Heart left ventricle (tissue), 16 donors: ENCODE measurements around the gene ADRM1. TPM values are rescaled to one million over a fixed set of nuclear protein-coding genes. Genes with fewer than 3 reads are reported as not detected.

ENCODE experiments used
- ATAC-seq, 4 donors: fragments of 200-7000 bp; cut with Tn5 transposase; one replicate each; pipeline ENCODE4 v1.9.1; 2020 to 2022; ENCODE audit warnings: moderate library complexity in 4 of 4, mild to moderate bottlenecking in 3 of 4, moderate number of reproducible peaks in 1 of 4
- DNase-seq, 5 donors: peaks; one replicate each; pipeline ENCODE4 v3.0.0-alpha.2; 2020
- H3K27ac ChIP-seq, 12 donors: fragments of 200-600 bp; sonication (generic) in 4 of 12; one replicate each; pipeline versions ENCODE4 v1.5.0 to v1.8.0; 2016 to 2022; ENCODE audit warnings: mild to moderate bottlenecking in 2 of 12
- H3K27me3 ChIP-seq, 9 donors: fragments of 200-600 bp; sonication (generic) in 2 of 9; one replicate each; pipeline versions ENCODE4 v1.5.1 to v1.8.0; 2016 to 2022; ENCODE audit warnings: mild to moderate bottlenecking in 3 of 9
- H3K36me3 ChIP-seq, 9 donors: fragments of 200-600 bp; sonication (generic) in 2 of 9; one replicate each; pipeline versions ENCODE4 v1.5.0 to v1.8.0; 2018 to 2022; ENCODE audit warnings: mild to moderate bottlenecking in 2 of 9
- H3K4me1 ChIP-seq, 12 donors: fragments of 200-600 bp; sonication (generic) in 4 of 12; one replicate each; pipeline versions ENCODE4 v1.5.0 to v1.8.0; 2016 to 2022; ENCODE audit warnings: mild to moderate bottlenecking in 3 of 12
- H3K4me3 ChIP-seq, 12 donors: fragments of 200-600 bp; sonication (generic) in 4 of 12; one replicate each; pipeline versions ENCODE4 v1.5.0 to v1.8.0; 2017 to 2022; ENCODE audit warnings: mild to moderate bottlenecking in 9 of 12, moderate library complexity in 4 of 12
- H3K9me3 ChIP-seq, 12 donors: fragments of 200-600 bp; sonication (generic) in 4 of 12; one replicate each; pipeline versions ENCODE4 v1.5.0 to v1.8.0; 2016 to 2022; ENCODE audit warnings: mild to moderate bottlenecking in 1 of 12
- POLR2A ChIP-seq, 2 donors: fragments of 450-650 bp; IDR thresholded peaks; one replicate each; pipeline ENCODE4 v1.6.1; 2017; ENCODE audit warnings: antibody characterized with exemption in 2 of 2, mild to moderate bottlenecking in 2 of 2, moderate library complexity in 2 of 2
- WGBS, 4 donors: extraction: QIAGEN DNeasy Blood & Tissue Kit in 2 of 4; methylation state at CpG; one replicate each; pipeline versions ENCODE4 v1.1.5 to v1.1.7; 2013 to 2018; 5-methylcytosine and 5-hydroxymethylcytosine counted together
- intact Hi-C, 10 donors: fragments of 100-400 bp; cut with DNase I; formaldehyde crosslinking; loops; one replicate each; pipeline versions ENCODE4 v1.11.1 to v1.14.2; 2022
- polyA plus RNA-seq, 2 donors: library from polyadenylated mRNA; stranded (reverse); fragments of 200-250 nt; gene quantifications; one replicate each; pipeline ENCODE4 v1.2.3, GENCODE V29; 2013
- total RNA-seq, 9 donors: library from RNA; depleted of rRNA in 2 of 9; stranded (reverse); fragments of >200 nt in 2 of 9; fragmentation: NEBNext Ultra II Directional in 3 of 9; extraction: Animal tissue kit (Norgen Biotek cat#: 25700) in 3 of 9; gene quantifications; one replicate each; pipeline versions ENCODE4 v1.1.0 to v1.2.4, GENCODE V29; 2016 to 2023
- TF ChIP-seq, protein P1 (sequence below), 12 donors: fragments of 200-600 bp; sonication (generic) in 4 of 12; IDR thresholded peaks; one replicate each; pipeline versions ENCODE4 v1.5.0 to v1.8.0; 2018 to 2022; ENCODE audit warnings: antibody characterized with exemption in 12 of 12, mild to moderate bottlenecking in 5 of 12
- donor health status: ischemic (EF 13 %, LVEDD 7.1; RV severe dilation, severe dysfunction).
- donor health status: healthy with polysubstance abuse.
- donor health status: DM: no; HTN: yes; CAD: no.
- donor health status: DM: no; HTN: no; CAD: no.
- donor health status: ischemic (EF 25% LVEDD 6.9; RV normal size, moderate dysfunction).
- donor health status: ischemic (EF 25% LVEDD 5.7; RV mildly dilated, moderate dysfunction).
- donor health status: healthy.
- donor health status: DM: yes; HTN: yes; CAD: no.
- donor health status: ischemic (EF 35%, LVEDD 5.7; RV mildly dilated, moderate dysfunction).
- donor health status: nonischemic (EF 11% LVEDD 7.7; RV severe dilation, severe dysfunction).
- donor health status: DM: yes; HTN: yes; CAD: no.
- donor health status: PGD.
- donor health status: ischemic (EF 29% LVEDD 5.4; RV normal size, mild dysfunction).
- donor health status: nonischemic (EF 23%, LVEDD 6.1; RV moderate dilation, normal function).

The ADRM1 gene
- total and polyA plus RNA-seq, 11 donors: 66.8 to 218 (median 79.9) TPM

DNA sequence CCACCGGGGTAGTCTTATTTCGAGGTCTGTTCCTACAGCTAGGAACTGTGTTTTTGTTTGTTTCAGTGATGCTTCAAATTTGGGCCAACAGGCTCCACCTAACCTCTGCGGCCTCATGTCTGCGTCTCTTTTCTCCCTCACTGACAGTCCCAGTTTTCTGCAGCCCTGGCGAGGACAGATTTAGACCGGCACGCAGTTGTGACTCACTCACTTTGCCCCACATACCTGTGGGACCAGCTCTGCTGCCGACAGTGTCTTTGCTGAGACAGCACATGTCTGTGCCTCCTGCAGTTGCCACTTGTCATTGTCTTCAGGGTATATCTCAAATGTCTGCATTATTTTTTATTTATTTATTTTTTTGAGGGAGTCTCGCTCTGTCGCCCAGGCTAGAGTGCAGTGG lies 35.3 kb upstream of the ADRM1 start:
- ATAC-seq (peak; percentile 84 to 93 (median 91)), DNase-seq (peak in 4 of 5 donors; percentile 43 to 85 (median 61))
- H3K4me3 ChIP-seq: no peak overlapping the region
- peaks cover 0 to 14% (median 2%) of the 10 kb centered on the region in 12 donors for H3K4me1 ChIP-seq
- intact Hi-C loops: no loop called here
- peak overlapping the region in 5 of 12 donors; percentile 3 to 73 (median 41) for H3K27ac ChIP-seq
- TF ChIP-seq POLR2A (IDR thresholded peaks at IDR 0.05): no peak
- TF ChIP-seq, protein P1, sequence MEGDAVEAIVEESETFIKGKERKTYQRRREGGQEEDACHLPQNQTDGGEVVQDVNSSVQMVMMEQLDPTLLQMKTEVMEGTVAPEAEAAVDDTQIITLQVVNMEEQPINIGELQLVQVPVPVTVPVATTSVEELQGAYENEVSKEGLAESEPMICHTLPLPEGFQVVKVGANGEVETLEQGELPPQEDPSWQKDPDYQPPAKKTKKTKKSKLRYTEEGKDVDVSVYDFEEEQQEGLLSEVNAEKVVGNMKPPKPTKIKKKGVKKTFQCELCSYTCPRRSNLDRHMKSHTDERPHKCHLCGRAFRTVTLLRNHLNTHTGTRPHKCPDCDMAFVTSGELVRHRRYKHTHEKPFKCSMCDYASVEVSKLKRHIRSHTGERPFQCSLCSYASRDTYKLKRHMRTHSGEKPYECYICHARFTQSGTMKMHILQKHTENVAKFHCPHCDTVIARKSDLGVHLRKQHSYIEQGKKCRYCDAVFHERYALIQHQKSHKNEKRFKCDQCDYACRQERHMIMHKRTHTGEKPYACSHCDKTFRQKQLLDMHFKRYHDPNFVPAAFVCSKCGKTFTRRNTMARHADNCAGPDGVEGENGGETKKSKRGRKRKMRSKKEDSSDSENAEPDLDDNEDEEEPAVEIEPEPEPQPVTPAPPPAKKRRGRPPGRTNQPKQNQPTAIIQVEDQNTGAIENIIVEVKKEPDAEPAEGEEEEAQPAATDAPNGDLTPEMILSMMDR (IDR thresholded peaks at IDR 0.05): no peak
- peaks cover 0 to 8% (median 0%) of the 10 kb centered on the region in 12 donors for H3K9me3 ChIP-seq
- WGBS, 4 donors: 55 to 74% (median 69%) methylated on average over 10 of the region's 10 CpGs
- H3K27me3 ChIP-seq: no peaks in the 10 kb centered on the region
- peaks cover 0 to 82% (median 60%) of the 10 kb centered on the region in 9 donors for H3K36me3 ChIP-seq

DNA sequence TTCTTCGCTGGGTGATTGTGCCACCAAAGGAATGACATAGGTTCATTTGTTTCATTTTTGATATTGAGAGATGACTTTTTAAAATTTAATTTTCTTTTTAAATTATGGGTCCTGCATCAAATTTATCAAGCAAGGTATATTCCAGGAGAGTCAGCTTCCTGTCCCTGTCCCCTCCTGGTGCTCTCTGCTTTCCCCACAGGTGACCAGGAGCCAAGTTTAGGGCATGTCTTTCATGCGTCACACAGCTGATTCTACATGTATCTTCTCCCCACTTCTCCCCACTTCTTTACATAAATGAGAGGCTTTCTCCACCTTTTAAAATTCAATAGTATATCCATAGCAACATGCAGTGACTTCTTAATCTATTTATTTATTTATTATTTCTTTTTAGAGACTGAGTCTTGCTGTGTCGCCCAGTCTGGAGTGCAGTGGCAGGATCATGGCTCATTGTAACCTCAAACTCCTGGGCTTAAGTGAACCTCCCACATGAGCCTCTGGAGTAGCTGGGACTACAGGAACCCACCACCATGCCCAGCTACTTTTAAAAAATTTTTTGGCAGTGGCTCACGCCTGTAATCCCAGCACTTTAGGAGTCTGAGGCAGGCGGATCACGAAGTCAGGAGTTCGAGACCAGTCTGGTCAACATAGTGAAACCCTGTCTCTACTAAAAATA lies 34.4 kb upstream of the ADRM1 start:
- intact Hi-C loops: no loop called here
- Histone ChIP-seq H3K27me3 (no peaks in the 10 kb centered on the region), H3K27ac (peak overlapping the region in 3 of 12 donors; percentile 31 to 73 (median 70)), H3K4me1 (peaks cover 0 to 14% (median 2%) of the 10 kb centered on the region in 12 donors), H3K36me3 (peaks cover 0 to 82% (median 60%) of the 10 kb centered on the region in 9 donors), H3K9me3 (peaks cover 0 to 8% (median 0%) of the 10 kb centered on the region in 12 donors), H3K4me3 (no peak overlapping the region)
- no peak for DNase-seq
- ATAC-seq: no peak
- WGBS, 4 donors: 77 to 92% (median 82%) methylated on average over 7 of the region's 7 CpGs
- TF ChIP-seq, protein P1 (IDR thresholded peaks at IDR 0.05): no peak
- no peak for TF ChIP-seq POLR2A (IDR thresholded peaks at IDR 0.05)

DNA sequence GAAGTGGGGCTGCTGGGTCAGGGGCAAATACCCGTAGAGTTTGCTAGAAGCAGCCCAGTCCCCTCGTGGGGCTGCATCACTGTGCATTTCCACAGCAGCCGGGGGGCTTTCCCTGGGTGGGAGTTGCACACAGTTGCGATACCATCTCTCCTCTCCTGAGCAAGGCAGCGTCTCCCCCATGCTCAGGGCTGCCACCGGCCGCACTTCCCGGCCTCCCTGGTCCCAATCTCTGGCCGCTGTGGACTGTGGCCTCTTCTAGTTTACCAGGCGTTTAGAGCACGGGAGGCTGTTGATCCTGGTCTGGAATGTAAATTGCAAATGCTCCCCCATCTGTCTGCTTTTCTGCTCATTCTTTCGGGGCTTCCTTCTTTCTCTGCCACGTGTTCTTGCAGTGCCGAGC lies 33.4 kb upstream of the ADRM1 start:
- Histone ChIP-seq H3K4me1 (peaks cover 0 to 18% (median 2%) of the 10 kb centered on the region in 12 donors), H3K27ac (no peak overlapping the region)

DNA sequence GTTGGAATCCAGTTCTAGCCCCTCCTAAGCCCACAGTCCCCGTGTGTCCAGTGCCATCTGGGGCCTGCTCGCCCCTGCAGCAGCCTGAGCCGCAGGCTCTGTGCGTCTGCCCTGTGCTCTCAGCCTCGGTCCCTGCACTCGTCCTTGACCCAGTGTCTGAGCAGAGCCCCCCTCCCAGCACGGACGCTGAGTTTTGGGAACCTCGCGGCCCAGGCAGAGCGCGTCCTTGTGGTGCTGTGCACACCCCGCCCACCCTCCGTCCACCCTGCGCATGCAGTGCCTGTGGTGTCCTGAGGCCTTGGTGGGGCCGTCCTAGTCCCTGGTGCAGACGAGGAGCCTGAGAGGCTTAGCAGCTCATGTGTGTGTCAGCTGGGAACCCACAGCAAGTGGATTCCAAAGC lies 32.9 kb upstream of the ADRM1 start:
- intact Hi-C loops: loop anchor here in 2 of 10 donors (10.0 kb wide), 2 partner anchors 75 to 255 kb away; no protein-coding TSS in a partner anchor
- Histone ChIP-seq H3K36me3 (peaks cover 0 to 82% (median 60%) of the 10 kb centered on the region in 9 donors), H3K27ac (no peak overlapping the region), H3K4me3 (no peak overlapping the region), H3K9me3 (peaks cover 0 to 8% (median 0%) of the 10 kb centered on the region in 12 donors), H3K27me3 (no peaks in the 10 kb centered on the region), H3K4me1 (peaks cover 0 to 20% (median 4%) of the 10 kb centered on the region in 12 donors)
- DNase-seq (no peak), ATAC-seq (peak in 1 of 4 donors; percentile 16)
- 88 to 92% (median 91%) methylated on average over 16 to 17 of the region's 17 CpGs for WGBS, 4 donors
- TF ChIP-seq POLR2A (IDR thresholded peaks at IDR 0.05): no peak
- TF ChIP-seq, protein P1 (IDR thresholded peaks at IDR 0.05): no peak

More for the DNA sequence above, 33.4 kb upstream of the ADRM1 start:
- no peak for DNase-seq
- H3K9me3 ChIP-seq: peaks cover 0 to 8% (median 0%) of the 10 kb centered on the region in 12 donors
- no peak for ATAC-seq
- TF ChIP-seq, protein P1 (IDR thresholded peaks at IDR 0.05): no peak
- intact Hi-C loops: no loop called here
- no peaks in the 10 kb centered on the region for H3K27me3 ChIP-seq
- WGBS, 4 donors: 80 to 90% (median 86%) methylated on average over 13 to 14 of the region's 14 CpGs
- no peak overlapping the region for H3K4me3 ChIP-seq
- peaks cover 0 to 82% (median 60%) of the 10 kb centered on the region in 9 donors for H3K36me3 ChIP-seq
